Breast epithelium (tissue), 4 donors: Measurements from ENCODE around the gene SLC25A21. TPM values are rescaled to one million over a fixed set of nuclear protein-coding genes. Genes with fewer than 3 reads are reported as not detected.

Source experiments
- DNase-seq, 2 donors: peaks; one replicate each; pipeline ENCODE4 v3.0.0-alpha.2; 2019; ENCODE audit warnings: low spot score in 2 of 2
- H3K27ac ChIP-seq, 2 donors: fragments of 200-600 bp; sonication (generic) in 1 of 2; one replicate each; pipeline ENCODE4 v1.5.1; 2016 to 2019; ENCODE audit warnings: mild to moderate bottlenecking in 1 of 2
- H3K27me3 ChIP-seq, 2 donors: fragments of 200-600 bp; sonication (generic) in 1 of 2; one replicate each; pipeline versions ENCODE4 v1.5.1 to v1.6.0; 2017 to 2019; ENCODE audit warnings: control low read depth in 1 of 2, mild to moderate bottlenecking in 1 of 2
- H3K36me3 ChIP-seq: fragments of 200-600 bp; one replicate; pipeline ENCODE4 v1.5.1; 2019
- H3K4me1 ChIP-seq, 2 donors: fragments of 200-600 bp; sonication (generic); one replicate each; pipeline ENCODE4 v1.5.1; 2016 to 2019; ENCODE audit warnings: control low read depth in 1 of 2
- H3K4me3 ChIP-seq, 3 donors: fragments of 200-600 bp; sonication (generic); 1 replicate in 2 of 3; 2 replicates in 1 of 3; pipeline ENCODE4 v1.5.1; 2016 to 2019; ENCODE audit warnings: mild to moderate bottlenecking in 3 of 3, moderate library complexity in 2 of 3
- H3K9me3 ChIP-seq, 2 donors: fragments of 200-600 bp; sonication (generic) in 1 of 2; one replicate each; pipeline ENCODE4 v1.5.1; 2016 to 2019; ENCODE audit warnings: control low read depth in 1 of 2
- CTCF ChIP-seq, 3 donors: fragments of 450-650 bp; IDR thresholded peaks; one replicate each; pipeline ENCODE4 v1.5.1; 2016 to 2017; ENCODE audit warnings: antibody characterized with exemption in 3 of 3, mild to moderate bottlenecking in 3 of 3, moderate library complexity in 3 of 3
- POLR2A ChIP-seq: fragments of 450-650 bp; IDR thresholded peaks from one replicate; pipeline ENCODE4 v1.6.1; 2016; ENCODE audit warnings: antibody characterized with exemption, mild to moderate bottlenecking, moderate library complexity
- POLR2AphosphoS5 ChIP-seq, 3 donors: sonication (generic); formaldehyde crosslinking; IDR thresholded peaks; one replicate each; pipeline ENCODE4 v1.6.1; 2017; ENCODE audit warnings: antibody characterized with exemption in 3 of 3
- intact Hi-C: fragments of 100-400 bp; cut with DNase I; formaldehyde crosslinking; loops from one replicate; pipeline ENCODE4 v1.15.1; 2023; ENCODE audit warnings: low total_unique reads
- total RNA-seq, 3 donors: library from RNA; depleted of rRNA; stranded (reverse); fragments of >200 nt; gene quantifications; one replicate each; pipeline ENCODE4 v1.1.0, GENCODE V29; 2016

Gene SLC25A21
- total RNA-seq, 3 donors from 2014 or later: 0.66 to 2.3 (median 1.6) TPM

DNA sequence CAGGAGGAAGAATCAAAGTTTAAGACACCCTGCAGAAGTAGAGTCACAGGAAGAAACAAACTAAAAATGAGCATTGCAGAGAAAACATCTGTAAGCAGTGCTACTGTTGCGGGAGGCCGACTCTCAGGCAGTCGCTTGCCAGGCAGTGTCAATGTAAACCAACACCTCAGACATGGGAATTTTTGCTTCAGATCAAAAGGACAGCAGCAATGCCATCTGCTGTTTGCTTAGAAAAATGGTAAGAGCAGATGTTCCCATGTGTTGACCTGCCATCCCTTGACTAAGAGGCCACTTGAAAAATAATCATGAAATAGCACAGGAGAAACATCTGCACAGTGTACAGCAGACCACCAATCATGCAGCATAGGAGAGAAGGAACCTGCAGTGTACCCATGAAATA is 196.6 kb downstream of the SLC25A21 start:
- Histone ChIP-seq H3K36me3 (no peaks in the 10 kb centered on the region), H3K4me3 (no peak overlapping the region), H3K9me3 (no peaks in the 10 kb centered on the region), H3K27ac (no peak overlapping the region), H3K4me1 (no peaks in the 10 kb centered on the region), H3K27me3 (no peaks in the 10 kb centered on the region)
- TF ChIP-seq POLR2A: no peak
- no peak for TF ChIP-seq POLR2AphosphoS5 (IDR thresholded peaks at IDR 0.05)
- TF ChIP-seq CTCF (IDR thresholded peaks at IDR 0.05): no peak
- intact Hi-C loops: no loop called here
- no peak for DNase-seq

GRCh38 chr14:36974985-36975384 is 197.4 kb downstream of the SLC25A21 start:
- TF ChIP-seq POLR2A (no peak), POLR2AphosphoS5 (IDR thresholded peaks at IDR 0.05) (no peak), CTCF (IDR thresholded peaks at IDR 0.05) (no peak)
- no peaks in the 10 kb centered on the region for H3K4me1 ChIP-seq
- no peaks in the 10 kb centered on the region for H3K9me3 ChIP-seq
- no peaks in the 10 kb centered on the region for H3K27me3 ChIP-seq
- no peaks in the 10 kb centered on the region for H3K36me3 ChIP-seq
- no peak overlapping the region for H3K4me3 ChIP-seq
- DNase-seq: no peak
- intact Hi-C loops: no loop called here
- no peak overlapping the region for H3K27ac ChIP-seq

DNA sequence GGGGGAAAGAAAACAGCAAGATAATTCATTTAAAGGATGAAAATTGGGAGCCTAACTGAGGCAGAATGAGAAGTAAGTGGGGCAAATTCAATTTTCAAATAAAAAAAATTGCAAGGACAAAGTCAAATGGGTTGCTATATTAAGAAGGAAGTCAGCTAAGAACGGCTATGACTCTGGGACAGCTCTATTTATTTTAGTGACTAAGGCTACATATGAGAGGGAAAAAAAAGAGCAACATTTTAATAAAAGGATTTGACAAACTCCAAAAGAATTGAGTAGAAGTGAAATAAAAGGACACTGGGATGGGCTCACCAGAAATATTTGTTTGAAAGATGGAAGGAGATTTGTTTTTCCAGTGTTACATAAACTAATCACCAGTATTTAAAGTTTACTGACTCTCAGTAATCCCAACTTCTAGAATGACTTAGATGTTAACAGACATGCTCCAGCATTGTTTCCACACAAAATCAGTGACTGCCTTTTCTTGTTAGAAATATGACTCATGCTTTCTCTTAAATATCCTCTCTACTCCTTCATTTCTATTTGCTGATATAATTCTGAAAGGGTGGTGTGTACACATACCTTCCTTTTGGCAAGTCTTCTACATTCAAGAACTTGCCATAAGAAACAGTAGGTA is 198.5 kb downstream of the SLC25A21 start:
- no peaks in the 10 kb centered on the region for H3K36me3 ChIP-seq
- no peak overlapping the region for H3K27ac ChIP-seq
- H3K9me3 ChIP-seq: no peaks in the 10 kb centered on the region
- H3K4me1 ChIP-seq: no peaks in the 10 kb centered on the region
- no peak overlapping the region for H3K4me3 ChIP-seq
- TF ChIP-seq CTCF (IDR thresholded peaks at IDR 0.05) (no peak), POLR2A (no peak), POLR2AphosphoS5 (IDR thresholded peaks at IDR 0.05) (no peak)
- no peaks in the 10 kb centered on the region for H3K27me3 ChIP-seq
- DNase-seq: no peak
- intact Hi-C loops: no loop called here

DNA sequence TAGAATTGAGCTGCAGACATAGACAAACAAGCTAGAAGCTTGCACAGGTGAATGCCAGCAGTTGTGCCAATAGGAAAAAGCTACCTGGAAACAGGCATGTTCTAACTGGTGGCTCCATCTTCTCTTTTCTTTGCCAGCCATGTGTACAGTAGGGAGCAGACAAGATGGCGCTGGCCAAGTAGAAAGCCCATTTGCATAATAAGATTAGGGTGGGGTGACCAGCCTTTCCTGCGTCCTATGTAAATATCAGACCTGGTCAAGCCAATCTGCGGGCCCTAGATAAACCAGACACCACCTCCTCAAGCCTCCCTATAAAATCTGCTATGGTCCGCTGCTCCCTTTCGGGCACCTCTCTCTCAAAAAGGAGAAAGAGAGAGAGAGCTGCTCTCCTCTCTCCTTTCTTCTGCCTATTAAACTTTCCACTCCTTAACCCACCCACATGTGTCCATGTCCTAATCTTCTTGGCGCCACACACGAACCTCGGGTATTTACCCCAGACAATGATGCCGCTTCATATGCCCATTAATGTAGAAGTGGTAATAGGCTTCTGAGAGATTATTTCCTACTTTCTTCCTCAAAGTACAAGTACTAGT is 201.0 kb downstream of the SLC25A21 start:
- no peaks in the 10 kb centered on the region for H3K36me3 ChIP-seq
- DNase-seq: no peak
- H3K4me1 ChIP-seq: no peaks in the 10 kb centered on the region
- TF ChIP-seq CTCF (IDR thresholded peaks at IDR 0.05): no peak
- no peak for TF ChIP-seq POLR2AphosphoS5 (IDR thresholded peaks at IDR 0.05)
- TF ChIP-seq POLR2A: no peak
- intact Hi-C loops: no loop called here
- no peaks in the 10 kb centered on the region for H3K9me3 ChIP-seq
- H3K27ac ChIP-seq: no peak overlapping the region
- no peaks in the 10 kb centered on the region for H3K27me3 ChIP-seq
- H3K4me3 ChIP-seq: no peak overlapping the region

DNA sequence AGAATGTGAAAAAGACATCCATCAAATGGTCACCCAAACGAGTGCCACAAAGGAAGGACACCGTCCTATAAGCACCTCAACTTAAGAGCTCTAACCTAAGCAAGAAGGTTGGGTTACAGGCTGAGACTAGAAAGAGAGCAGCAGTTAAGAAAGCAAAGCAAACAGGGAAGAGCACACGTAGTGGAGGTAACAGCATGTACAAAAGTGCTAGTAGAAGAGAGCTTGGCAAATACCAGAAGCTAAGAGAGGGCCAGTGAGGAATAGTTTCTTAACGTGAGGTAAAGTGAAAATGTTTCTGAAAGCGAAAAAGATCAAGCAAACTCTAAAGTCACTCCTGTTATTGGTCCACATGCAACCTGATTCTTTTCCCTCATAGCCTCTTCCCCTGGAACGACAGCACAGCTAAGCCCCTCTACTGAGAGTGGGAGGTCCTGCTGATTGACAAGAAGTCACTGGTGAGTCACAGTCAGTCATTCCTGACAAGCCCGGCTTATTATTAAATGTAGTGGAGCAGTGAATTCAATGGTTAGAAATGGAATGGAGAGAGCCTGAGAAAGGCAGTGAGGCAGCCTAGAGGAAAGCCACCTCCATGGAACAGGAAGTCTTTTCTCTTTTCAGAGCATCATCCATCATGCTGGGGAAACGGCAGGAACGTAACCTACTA is 204.4 kb downstream of the SLC25A21 start:
- DNase-seq: no peak
- Histone ChIP-seq H3K9me3 (no peaks in the 10 kb centered on the region), H3K4me3 (no peak overlapping the region), H3K27ac (no peak overlapping the region), H3K4me1 (no peaks in the 10 kb centered on the region), H3K27me3 (no peaks in the 10 kb centered on the region), H3K36me3 (no peaks in the 10 kb centered on the region)
- intact Hi-C loops: no loop called here
- no peak for TF ChIP-seq CTCF (IDR thresholded peaks at IDR 0.05)
- no peak for TF ChIP-seq POLR2A
- no peak for TF ChIP-seq POLR2AphosphoS5 (IDR thresholded peaks at IDR 0.05)
